Endothelial cell (in vitro differentiated cells): ENCODE results near the gene TGFB2. TPM values are rescaled to one million over a fixed set of nuclear protein-coding genes. Genes with fewer than 3 reads are reported as not detected.

Source experiments
- DNase-seq: peaks from one replicate; pipeline ENCODE4 v3.0.0; 2021; ENCODE audit warnings: low spot score
- H3K27ac Mint-ChIP-seq: one replicate; pipeline ENCODE4 v1.8.0; 2021; ENCODE audit warnings: mixed read lengths, inconsistent platforms; ENCODE audit not compliant: unreplicated experiment
- H3K27me3 Mint-ChIP-seq: one replicate; pipeline ENCODE4 v1.8.0; 2021; ENCODE audit warnings: mild to moderate bottlenecking, moderate library complexity, mixed read lengths, inconsistent platforms; ENCODE audit not compliant: unreplicated experiment
- H3K36me3 Mint-ChIP-seq: one replicate; pipeline ENCODE4 v1.8.0; 2021; ENCODE audit warnings: mild to moderate bottlenecking, low read depth, mixed read lengths, inconsistent platforms; ENCODE audit not compliant: unreplicated experiment
- H3K4me1 Mint-ChIP-seq: one replicate; pipeline ENCODE4 v1.8.0; 2021; ENCODE audit warnings: mild to moderate bottlenecking, mixed read lengths, inconsistent platforms; ENCODE audit not compliant: unreplicated experiment
- H3K4me3 Mint-ChIP-seq: one replicate; pipeline ENCODE4 v1.8.0; 2021; ENCODE audit warnings: mild to moderate bottlenecking, mixed read lengths, inconsistent platforms; ENCODE audit not compliant: unreplicated experiment
- H3K9me3 Mint-ChIP-seq: one replicate; pipeline ENCODE4 v1.8.0; 2021; ENCODE audit warnings: mixed read lengths, inconsistent platforms; ENCODE audit not compliant: unreplicated experiment
- total RNA-seq: library from RNA; stranded (reverse); fragmentation: NEBNext Ultra II Directional; extraction: Animal tissue kit (Norgen Biotek cat#: 25700); gene quantifications from one replicate; pipeline ENCODE4 v1.2.1, GENCODE V29; 2021; ENCODE audit not compliant: unreplicated experiment
- TF ChIP-seq, protein P1 (sequence below): fragments of 200-600 bp; sonication (generic); IDR thresholded peaks from one replicate; pipeline ENCODE4 v1.5.0; 2021; ENCODE audit warnings: antibody characterized with exemption; ENCODE audit not compliant: unreplicated experiment

The TGFB2 gene
- total RNA-seq, 1 donor from 2014 or later: 0.62 TPM

GRCh38 chr1:218482683-218483082, 137.5 kb downstream of the TGFB2 start:
- Mint-ChIP-seq H3K4me1 (no peaks in the 10 kb centered on the region), H3K4me3 (no peak overlapping the region), H3K36me3 (no peaks in the 10 kb centered on the region), H3K27ac (no peak overlapping the region), H3K27me3 (no peaks in the 10 kb centered on the region), H3K9me3 (no peaks in the 10 kb centered on the region)
- TF ChIP-seq, protein P1, sequence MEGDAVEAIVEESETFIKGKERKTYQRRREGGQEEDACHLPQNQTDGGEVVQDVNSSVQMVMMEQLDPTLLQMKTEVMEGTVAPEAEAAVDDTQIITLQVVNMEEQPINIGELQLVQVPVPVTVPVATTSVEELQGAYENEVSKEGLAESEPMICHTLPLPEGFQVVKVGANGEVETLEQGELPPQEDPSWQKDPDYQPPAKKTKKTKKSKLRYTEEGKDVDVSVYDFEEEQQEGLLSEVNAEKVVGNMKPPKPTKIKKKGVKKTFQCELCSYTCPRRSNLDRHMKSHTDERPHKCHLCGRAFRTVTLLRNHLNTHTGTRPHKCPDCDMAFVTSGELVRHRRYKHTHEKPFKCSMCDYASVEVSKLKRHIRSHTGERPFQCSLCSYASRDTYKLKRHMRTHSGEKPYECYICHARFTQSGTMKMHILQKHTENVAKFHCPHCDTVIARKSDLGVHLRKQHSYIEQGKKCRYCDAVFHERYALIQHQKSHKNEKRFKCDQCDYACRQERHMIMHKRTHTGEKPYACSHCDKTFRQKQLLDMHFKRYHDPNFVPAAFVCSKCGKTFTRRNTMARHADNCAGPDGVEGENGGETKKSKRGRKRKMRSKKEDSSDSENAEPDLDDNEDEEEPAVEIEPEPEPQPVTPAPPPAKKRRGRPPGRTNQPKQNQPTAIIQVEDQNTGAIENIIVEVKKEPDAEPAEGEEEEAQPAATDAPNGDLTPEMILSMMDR: no peak
- no peak for DNase-seq

DNA sequence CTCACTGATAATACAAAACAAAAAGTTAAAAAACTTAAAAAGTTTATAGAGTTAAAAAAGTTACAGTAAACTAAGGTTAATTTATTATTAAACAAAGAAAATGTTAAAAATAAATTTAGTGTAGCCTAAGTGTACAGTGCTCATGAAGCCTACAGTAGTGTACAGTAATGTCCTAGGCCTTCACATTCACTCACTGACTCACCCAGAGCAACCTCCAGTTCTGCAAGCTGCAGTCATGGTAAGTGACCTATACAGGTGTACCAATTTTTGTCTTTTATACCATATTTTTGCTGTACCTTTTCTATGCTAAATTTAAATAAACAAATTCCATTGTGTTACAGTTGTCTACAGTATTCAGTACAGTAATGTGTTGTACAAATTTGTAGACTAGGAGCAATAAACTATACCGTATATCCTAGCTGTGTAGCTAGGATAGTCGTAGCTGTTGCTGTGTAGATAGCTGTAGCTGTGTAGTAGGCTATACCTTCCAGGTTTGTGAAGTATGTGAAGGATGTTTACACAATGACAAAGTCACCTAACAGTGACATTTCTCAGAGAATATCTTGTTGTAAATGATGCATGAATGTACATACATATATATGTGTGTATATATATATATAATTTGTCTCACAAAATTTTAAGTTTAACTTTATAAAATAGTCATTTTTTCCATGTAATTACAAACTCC, 140.2 kb downstream of the TGFB2 start:
- DNase-seq: no peak
- TF ChIP-seq, protein P1: no peak
- no peaks in the 10 kb centered on the region for H3K27me3 Mint-ChIP-seq
- no peaks in the 10 kb centered on the region for H3K9me3 Mint-ChIP-seq
- no peaks in the 10 kb centered on the region for H3K36me3 Mint-ChIP-seq
- H3K27ac Mint-ChIP-seq: no peak overlapping the region
- H3K4me1 Mint-ChIP-seq: no peaks in the 10 kb centered on the region
- no peak overlapping the region for H3K4me3 Mint-ChIP-seq

- H3K27ac Mint-ChIP-seq: no peak overlapping the region
- TF ChIP-seq, protein P1: no peak
- H3K9me3 Mint-ChIP-seq: no peaks in the 10 kb centered on the region
- H3K27me3 Mint-ChIP-seq: no peaks in the 10 kb centered on the region
- no peaks in the 10 kb centered on the region for H3K4me1 Mint-ChIP-seq
- no peak for DNase-seq
- H3K4me3 Mint-ChIP-seq: no peak overlapping the region
- H3K36me3 Mint-ChIP-seq: no peaks in the 10 kb centered on the region
Observed at GRCh38 chr1:218488531-218488930, 143.4 kb downstream of the TGFB2 start.

DNA sequence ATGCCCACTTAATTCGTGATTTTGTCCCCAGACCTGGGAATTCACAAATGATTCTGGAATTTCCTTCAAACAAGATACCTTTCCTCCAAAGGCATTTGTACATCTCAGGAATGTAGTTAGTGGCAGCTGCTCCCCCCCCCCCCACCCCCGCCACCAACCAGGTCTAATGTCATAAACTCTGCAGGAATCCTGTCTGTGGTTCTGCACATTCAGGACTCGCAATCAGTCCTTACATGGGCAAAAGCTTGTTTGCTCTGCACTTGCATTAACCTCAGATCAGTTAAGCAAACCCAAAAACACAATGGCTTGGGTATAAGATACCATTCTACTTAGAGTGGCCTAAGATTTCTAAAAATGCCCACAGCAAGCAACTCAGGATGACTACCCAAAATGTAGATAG, 143.8 kb downstream of the TGFB2 start:
- no peak overlapping the region for H3K27ac Mint-ChIP-seq
- H3K4me1 Mint-ChIP-seq: no peaks in the 10 kb centered on the region
- H3K27me3 Mint-ChIP-seq: no peaks in the 10 kb centered on the region
- no peak for DNase-seq
- TF ChIP-seq, protein P1: no peak
- no peaks in the 10 kb centered on the region for H3K36me3 Mint-ChIP-seq
- H3K4me3 Mint-ChIP-seq: no peak overlapping the region
- no peaks in the 10 kb centered on the region for H3K9me3 Mint-ChIP-seq

GRCh38 chr1:218490406-218490922, 145.3 kb downstream of the TGFB2 start:
- Mint-ChIP-seq H3K36me3 (no peaks in the 10 kb centered on the region), H3K4me3 (no peak overlapping the region), H3K4me1 (no peaks in the 10 kb centered on the region), H3K27ac (no peak overlapping the region), H3K27me3 (no peaks in the 10 kb centered on the region), H3K9me3 (no peaks in the 10 kb centered on the region)
- no peak for DNase-seq
- TF ChIP-seq, protein P1: no peak
